HEK293T (cell line): Measurements from ENCODE around the gene R3HCC1L.
"Not testable (repeated sequence)": the region's sequence is repeated elsewhere in the genome, so short reads cannot be mapped to it uniquely, and the experiment has no call there.

ENCODE experiments used
- CTCF ChIA-PET: fragments of 350-600 bp; formaldehyde crosslinking; extraction: SDS; loops from one replicate; lab custom pipeline; 2021; ENCODE audit warnings: antibody characterized with exemption, inconsistent platforms; lab: Yijun Ruan, JAX
- POLR2A ChIA-PET: fragments of 350-600 bp; formaldehyde crosslinking; extraction: SDS; loops from one replicate; lab custom pipeline; 2020; ENCODE audit warnings: antibody characterized with exemption, inconsistent platforms; lab: Yijun Ruan, JAX
- DNase-seq: peaks from one replicate; pipeline ENCODE4 v3.0.0; 2012; ENCODE audit warnings: mixed read lengths; ENCODE audit errors: extremely low spot score
- ARNT ChIP-seq: fragments of 450-650 bp; IDR thresholded peaks from 2 replicates; pipeline ENCODE4 v1.6.1; 2017; ENCODE audit warnings: mild to moderate bottlenecking
- BHLHE40 ChIP-seq: fragments of 450-650 bp; IDR thresholded peaks from 2 replicates; pipeline ENCODE4 v1.6.1; 2016; ENCODE audit warnings: mild to moderate bottlenecking, moderate library complexity, borderline replicate concordance
- CTBP1 ChIP-seq: fragments of 450-650 bp; IDR thresholded peaks from 2 replicates; pipeline ENCODE4 v1.6.1; 2016; ENCODE audit warnings: borderline replicate concordance
- ELF4 ChIP-seq: fragments of 450-650 bp; IDR thresholded peaks from 2 replicates; pipeline ENCODE4 v1.6.1; 2017; ENCODE audit warnings: antibody characterized with exemption
- FOXA1 ChIP-seq: fragments of 450-650 bp; IDR thresholded peaks from 2 replicates; pipeline ENCODE4 v1.6.1; 2016; ENCODE audit warnings: mild to moderate bottlenecking
- FOXK2 ChIP-seq: fragments of 450-650 bp; IDR thresholded peaks from 2 replicates; pipeline ENCODE4 v1.6.1; 2016; ENCODE audit warnings: mild to moderate bottlenecking
- FOXM1 ChIP-seq: fragments of 450-650 bp; IDR thresholded peaks from 2 replicates; pipeline ENCODE4 v1.6.1; 2017; ENCODE audit warnings: mild to moderate bottlenecking, borderline replicate concordance
- HDGF ChIP-seq: fragments of 450-650 bp; IDR thresholded peaks from 2 replicates; pipeline ENCODE4 v1.6.1; 2017; ENCODE audit warnings: antibody characterized with exemption, borderline replicate concordance
- L3MBTL2 ChIP-seq: fragments of 450-650 bp; conservative IDR thresholded peaks from 2 replicates; pipeline ENCODE4 v1.6.1; 2016; ENCODE audit warnings: mild to moderate bottlenecking
- LEF1 ChIP-seq: fragments of 450-650 bp; IDR thresholded peaks from 2 replicates; pipeline ENCODE4 v1.6.1; 2017; ENCODE audit warnings: mild to moderate bottlenecking, borderline replicate concordance
- NFRKB ChIP-seq: fragments of 450-650 bp; IDR thresholded peaks from 2 replicates; pipeline ENCODE4 v1.6.1; 2016; ENCODE audit warnings: mild to moderate bottlenecking, moderate library complexity
- PKNOX1 ChIP-seq: fragments of 450-650 bp; IDR thresholded peaks from 2 replicates; pipeline ENCODE4 v1.6.1; 2016
- SP1 ChIP-seq: fragments of 450-650 bp; IDR thresholded peaks from 2 replicates; pipeline ENCODE4 v1.6.1; 2017
- SUZ12 ChIP-seq: fragments of 450-650 bp; IDR thresholded peaks from 2 replicates; pipeline ENCODE4 v1.6.1; 2016; ENCODE audit warnings: mild to moderate bottlenecking
- TARDBP ChIP-seq: fragments of 450-650 bp; IDR thresholded peaks from 2 replicates; pipeline ENCODE4 v1.6.1; 2016
- ZNF384 ChIP-seq: fragments of 450-650 bp; IDR thresholded peaks from 2 replicates; pipeline ENCODE4 v1.6.1; 2016

R3HCC1L gene

GRCh38 chr10:98125940-98126631 is 8.4 kb upstream of the R3HCC1L start:
- no peak for DNase-seq
- ChIA-PET CTCF (interaction anchor here (1.1 kb wide), 1 partner anchor 44 kb away, joined by 3 read pairs; no protein-coding TSS in a partner anchor), POLR2A (interaction anchor here (1.4 kb wide), 1 partner anchor 8 kb away, joined by 4 read pairs; the partner anchor contains the start of gene R3HCC1L)
- TF ChIP-seq PKNOX1 (no peak), SP1 (no peak), TARDBP (no peak), LEF1 (no peak), HDGF (no peak), FOXK2 (no peak), ELF4 (no peak), NFRKB (no peak), FOXA1 (no peak), ARNT (no peak), BHLHE40 (no peak), FOXM1 (no peak), CTBP1 (no peak), L3MBTL2 (no peak), ZNF384 (no peak), SUZ12 (no peak)

GRCh38 chr10:98128802-98129201 is 5.7 kb upstream of the R3HCC1L start:
- no peak for TF ChIP-seq ARNT
- no peak for DNase-seq
- ChIA-PET CTCF (no interaction called here), POLR2A (no interaction called here)

GRCh38 chr10:98131619-98132018 is 2.8 kb upstream of the R3HCC1L start:
- no peak for DNase-seq
- no peak for TF ChIP-seq CTBP1
- no peak for TF ChIP-seq FOXA1
- no peak for TF ChIP-seq TARDBP
- no peak for TF ChIP-seq LEF1
- TF ChIP-seq NFRKB, result no peak
- TF ChIP-seq ZNF384, result no peak
- no peak for TF ChIP-seq SP1
- TF ChIP-seq BHLHE40, result no peak
- TF ChIP-seq ARNT, result no peak
- no peak for TF ChIP-seq ELF4
- TF ChIP-seq FOXM1, result no peak
- no peak for TF ChIP-seq L3MBTL2
- no peak for TF ChIP-seq FOXK2
- no peak for TF ChIP-seq SUZ12
- TF ChIP-seq PKNOX1, result no peak
- no peak for TF ChIP-seq HDGF
- CTCF ChIA-PET, result no interaction called here
- POLR2A ChIA-PET, result no interaction called here

GRCh38 chr10:98133075-98133752 is 1.2 kb upstream of the R3HCC1L start:
- CTCF ChIA-PET, result interaction anchor here (1.5 kb wide), 1 partner anchor 176 kb away, joined by 5 read pairs; no protein-coding TSS in a partner anchor
- POLR2A ChIA-PET, DNase-seq: not testable (repeated sequence)

GRCh38 chr10:98134117-98134430 is 383 bp upstream of the R3HCC1L start:
- CTCF ChIA-PET, result interaction anchor here (1.0 to 1.5 kb wide), 2 partner anchors 17 to 175 kb away, joined by 3 to 5 read pairs; no protein-coding TSS in a partner anchor
- POLR2A ChIA-PET, result interaction anchor here (0.5 to 1.4 kb wide), 11 partner anchors 8 to 327 kb away, joined by 3 to 11 read pairs (median 3); no protein-coding TSS in a partner anchor
- no peak for DNase-seq
- peak; percentile 37; the same call in 1 of the 2 replicates for TF ChIP-seq CTBP1
- no peak for TF ChIP-seq FOXK2

GRCh38 chr10:98135222-98135899 is 904 bp downstream of the R3HCC1L start:
- ChIA-PET POLR2A (interaction anchor here (0.6 to 1.4 kb wide), 2 partner anchors 19 to 421 kb away, joined by 3 to 11 read pairs; no protein-coding TSS in a partner anchor), CTCF (no interaction called here)
- TF ChIP-seq ARNT (no peak), FOXK2 (no peak), LEF1 (no peak), HDGF (no peak), ELF4 (no peak), ZNF384 (no peak), L3MBTL2 (no peak), FOXA1 (no peak), TARDBP (no peak), NFRKB (no peak), SP1 (no peak), CTBP1 (no peak), SUZ12 (no peak), PKNOX1 (no peak)
- DNase-seq, result no peak

- POLR2A ChIA-PET, CTCF ChIA-PET, DNase-seq: not testable (repeated sequence)
Measured at GRCh38 chr10:98136775-98137174, 2.3 kb downstream of the R3HCC1L start.
